SK-N-SH (cell line): ENCODE results near the gene WWTR1.

Experiments
- CTCF ChIP-seq: fragments of 200-600 bp; sonication (generic); IDR thresholded peaks from 2 replicates; pipeline ENCODE4 v1.6.1; 2017; ENCODE audit warnings: antibody characterized with exemption, mild to moderate bottlenecking, moderate library complexity
- TAF1 ChIP-seq: IDR thresholded peaks from 2 replicates; pipeline ENCODE4 v1.6.1; 2012; ENCODE audit warnings: low read depth, mild to moderate bottlenecking, low read length, moderate library complexity, borderline replicate concordance
- YY1 ChIP-seq: IDR thresholded peaks from 2 replicates; pipeline ENCODE4 v1.4.0; 2012; ENCODE audit warnings: low read depth, mild to moderate bottlenecking

- TF ChIP-seq YY1 (no peak), CTCF (no peak), TAF1 (no peak)
Measured at GRCh38 chr3:149663966-149664365, 6.1 kb upstream of the WWTR1 start.
